ENCODE measurements around the gene CEP78.
"Not testable (repeated sequence)": the region's sequence is repeated elsewhere in the genome, so short reads cannot be mapped to it uniquely, and the experiment has no call there.

Gene CEP78

DNA sequence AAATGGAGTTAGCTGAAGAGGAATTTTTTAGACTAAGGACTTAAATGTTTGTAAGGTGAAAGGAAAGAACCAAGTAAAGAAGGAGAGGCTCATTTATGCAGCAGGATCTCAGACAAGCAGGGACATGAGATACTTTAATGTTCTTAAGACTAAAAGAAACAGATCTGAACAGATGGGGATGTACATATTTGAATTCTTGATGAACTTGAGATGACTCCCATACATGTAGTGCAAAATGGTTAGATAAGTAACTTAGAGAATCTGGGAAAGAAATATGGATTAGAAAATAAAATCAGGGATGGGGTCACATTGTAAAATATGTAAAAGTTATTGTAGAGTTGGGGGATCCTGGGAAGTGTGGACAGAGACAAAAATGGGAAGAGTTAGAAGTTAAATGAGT, 33.9 kb downstream of the CEP78 start:
- TF ChIP-seq TAF1 (IDR thresholded peaks at IDR 0.05; ENCODE audit: borderline replicate concordance, low read depth, low read length) (no peak), POLR2A (IDR thresholded peaks at IDR 0.05; ENCODE audit: low read depth, low read length) (no peak)
- DNase-seq (ENCODE audit: insufficient read length) = no peak
- FAIRE-seq = no peak

- FAIRE-seq = no peak
- TF ChIP-seq POLR2A (IDR thresholded peaks at IDR 0.05; ENCODE audit: low read depth, low read length) (no peak), TAF1 (IDR thresholded peaks at IDR 0.05; ENCODE audit: borderline replicate concordance, low read depth, low read length) (no peak), POLR2AphosphoS5 (IDR thresholded peaks at IDR 0.05; ENCODE audit: low read depth, low read length) (no peak)
- no peak for DNase-seq (ENCODE audit: insufficient read length)
These were observed 36.4 kb downstream of the CEP78 start for GRCh38 chr9:78272307-78272706.

- DNase-seq (ENCODE audit: insufficient read length) = no peak
- TF ChIP-seq POLR2AphosphoS5 (IDR thresholded peaks at IDR 0.05; ENCODE audit: low read depth, low read length) = no peak
- no peak for TF ChIP-seq TAF1 (IDR thresholded peaks at IDR 0.05; ENCODE audit: borderline replicate concordance, low read depth, low read length)
- no peak for TF ChIP-seq POLR2A (IDR thresholded peaks at IDR 0.05; ENCODE audit: low read depth, low read length)
- FAIRE-seq = no peak
These were observed 37.9 kb downstream of the CEP78 start for GRCh38 chr9:78273761-78274160.

- TF ChIP-seq POLR2A (IDR thresholded peaks at IDR 0.05; ENCODE audit: low read depth, low read length) (no peak), TAF1 (IDR thresholded peaks at IDR 0.05; ENCODE audit: borderline replicate concordance, low read depth, low read length) (no peak), POLR2AphosphoS5 (IDR thresholded peaks at IDR 0.05; ENCODE audit: low read depth, low read length) (no peak)
- DNase-seq (ENCODE audit: insufficient read length) (no peak), FAIRE-seq (no peak)
These were observed 42.4 kb downstream of the CEP78 start for GRCh38 chr9:78278177-78278777.

- FAIRE-seq (no peak), DNase-seq (ENCODE audit: insufficient read length) (no peak)
- TF ChIP-seq TAF1 (IDR thresholded peaks at IDR 0.05; ENCODE audit: borderline replicate concordance, low read depth, low read length) (no peak), POLR2AphosphoS5 (IDR thresholded peaks at IDR 0.05; ENCODE audit: low read depth, low read length) (no peak), POLR2A (IDR thresholded peaks at IDR 0.05; ENCODE audit: low read depth, low read length) (no peak)
These were observed 42.9 kb downstream of the CEP78 start for GRCh38 chr9:78278801-78279200.

DNA sequence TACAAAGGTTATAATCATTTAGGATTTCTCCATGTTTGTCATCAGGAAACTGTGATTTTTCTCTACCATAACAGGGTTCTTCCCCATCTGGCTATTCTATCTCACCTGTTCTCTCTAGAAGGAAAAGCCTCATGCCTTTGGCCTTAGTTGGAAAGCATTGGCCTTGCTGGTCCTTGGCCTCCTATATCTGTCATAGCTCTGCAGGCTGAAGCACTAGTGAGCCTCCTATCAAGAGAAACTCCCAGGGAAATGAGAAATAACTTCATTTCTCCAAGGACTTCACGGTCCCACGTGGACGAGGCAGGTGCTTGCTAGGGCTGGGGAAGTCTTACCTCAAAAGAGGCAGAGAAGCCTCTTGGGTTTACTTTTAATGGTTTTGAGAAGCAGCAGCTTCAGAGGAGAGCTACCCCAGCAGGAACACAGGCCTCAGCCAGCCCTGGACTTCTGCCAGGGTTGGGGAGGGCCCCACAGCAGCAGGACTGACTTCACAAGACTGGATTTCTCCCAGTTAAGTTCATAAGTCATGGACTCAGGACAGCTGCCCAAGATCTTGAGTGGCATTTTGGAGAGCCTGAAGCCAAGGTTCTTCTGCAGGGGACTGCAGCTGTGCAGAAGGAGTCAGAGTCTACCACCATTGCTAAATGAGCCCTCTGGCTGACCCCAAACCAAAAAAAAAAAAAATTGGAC, 45.2 kb downstream of the CEP78 start:
- DNase-seq (ENCODE audit: insufficient read length) (no peak), FAIRE-seq (no peak)
- TF ChIP-seq TAF1 (IDR thresholded peaks at IDR 0.05; ENCODE audit: borderline replicate concordance, low read depth, low read length) = no peak
- TF ChIP-seq POLR2A (IDR thresholded peaks at IDR 0.05; ENCODE audit: low read depth, low read length) = no peak
- no peak for TF ChIP-seq POLR2AphosphoS5 (IDR thresholded peaks at IDR 0.05; ENCODE audit: low read depth, low read length)

- not testable (repeated sequence) for DNase-seq (ENCODE audit: insufficient read length); FAIRE-seq
These were observed 48.3 kb downstream of the CEP78 start for GRCh38 chr9:78284181-78284580.

DNA sequence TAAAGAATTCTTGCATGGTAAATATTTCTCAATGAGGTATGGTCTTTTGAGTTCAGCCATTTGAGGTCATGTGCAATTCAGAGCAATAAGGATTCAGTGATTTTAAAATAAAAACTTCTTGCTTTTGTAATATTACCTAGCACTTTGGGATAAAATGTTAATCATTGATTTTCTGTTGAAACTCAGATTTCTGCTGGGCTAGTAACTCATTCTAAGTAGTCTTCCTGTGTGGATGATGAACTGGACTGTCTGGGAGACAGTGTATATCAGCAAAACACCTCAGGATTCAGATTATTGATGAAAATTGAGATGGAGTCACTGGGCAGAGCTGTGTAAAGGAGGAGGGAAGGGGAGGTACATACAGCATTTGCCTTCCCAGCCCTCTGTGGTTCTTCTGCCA, 50.2 kb downstream of the CEP78 start:
- FAIRE-seq = no peak
- TF ChIP-seq TAF1 (IDR thresholded peaks at IDR 0.05; ENCODE audit: borderline replicate concordance, low read depth, low read length) = no peak
- TF ChIP-seq POLR2A (IDR thresholded peaks at IDR 0.05; ENCODE audit: low read depth, low read length) = no peak
- no peak for TF ChIP-seq POLR2AphosphoS5 (IDR thresholded peaks at IDR 0.05; ENCODE audit: low read depth, low read length)
- DNase-seq (ENCODE audit: insufficient read length) = no peak

DNA sequence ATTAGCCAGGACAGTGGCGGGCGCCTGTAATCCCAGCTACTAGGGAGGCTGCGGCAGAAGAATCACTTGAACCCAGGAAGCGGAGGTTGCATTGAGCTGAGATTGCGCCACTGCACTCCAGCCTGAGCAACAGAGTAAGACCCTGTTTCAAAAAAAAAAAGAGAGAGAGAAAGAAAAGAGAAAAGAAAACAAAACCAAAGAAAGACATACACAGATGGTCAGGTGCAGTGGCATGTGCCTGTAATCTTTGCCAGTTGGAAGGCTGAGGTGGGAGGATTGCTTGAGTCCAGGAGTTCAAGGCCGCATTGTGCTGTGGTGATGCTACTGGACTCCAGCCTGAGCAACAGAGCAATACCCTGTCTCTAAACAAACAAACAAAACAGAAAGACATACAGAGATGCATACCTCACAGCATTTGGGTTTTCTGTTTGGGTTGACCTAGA, 51.1 kb downstream of the CEP78 start:
- FAIRE-seq (no peak), DNase-seq (ENCODE audit: insufficient read length) (no peak)
- TF ChIP-seq POLR2AphosphoS5 (IDR thresholded peaks at IDR 0.05; ENCODE audit: low read depth, low read length) = no peak

DNA sequence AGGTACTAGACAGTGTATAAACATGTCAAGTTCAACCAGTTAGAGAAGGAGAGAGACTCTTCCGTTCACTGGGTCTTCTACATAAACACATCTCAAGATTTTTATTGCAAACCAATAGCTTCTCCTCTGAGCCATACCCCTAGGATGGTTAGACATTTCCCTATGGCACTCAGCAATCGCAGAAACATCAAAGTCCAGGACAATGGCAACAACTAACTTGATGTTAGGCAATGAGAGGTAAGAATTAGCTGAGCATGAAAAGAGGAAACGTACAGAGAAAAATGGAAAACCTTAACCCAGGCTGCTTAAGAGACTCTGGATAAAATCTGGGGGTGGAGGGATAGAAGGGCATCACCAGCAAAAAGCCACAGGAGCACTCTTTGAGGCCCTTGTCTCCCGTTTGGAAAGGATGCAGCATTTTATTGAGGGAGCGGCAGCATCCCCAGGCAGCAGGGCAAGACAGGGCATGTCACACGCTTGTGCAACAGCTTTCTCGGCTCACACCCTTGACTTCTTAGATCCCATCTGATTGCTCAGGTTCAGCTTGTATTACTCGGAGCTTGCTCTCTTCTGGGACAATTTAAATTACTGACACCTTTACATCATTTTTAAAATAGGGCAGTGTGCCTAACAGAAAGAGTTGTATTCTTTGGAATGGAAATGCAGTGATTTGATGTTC, 52.5 kb downstream of the CEP78 start:
- FAIRE-seq (no peak), DNase-seq (ENCODE audit: insufficient read length) (no peak)
- no peak for TF ChIP-seq POLR2AphosphoS5 (IDR thresholded peaks at IDR 0.05; ENCODE audit: low read depth, low read length)
- TF ChIP-seq TAF1 (IDR thresholded peaks at IDR 0.05; ENCODE audit: borderline replicate concordance, low read depth, low read length) = no peak
- no peak for TF ChIP-seq POLR2A (IDR thresholded peaks at IDR 0.05; ENCODE audit: low read depth, low read length)

GRCh38 chr9:78289474-78289873, 53.6 kb downstream of the CEP78 start:
- TF ChIP-seq TAF1 (IDR thresholded peaks at IDR 0.05; ENCODE audit: borderline replicate concordance, low read depth, low read length) = no peak
- no peak for TF ChIP-seq POLR2A (IDR thresholded peaks at IDR 0.05; ENCODE audit: low read depth, low read length)
- no peak for FAIRE-seq
- no peak for DNase-seq (ENCODE audit: insufficient read length)

- DNase-seq (ENCODE audit: insufficient read length) (no peak), FAIRE-seq (no peak)
- no peak for TF ChIP-seq POLR2A (IDR thresholded peaks at IDR 0.05; ENCODE audit: low read depth, low read length)
- TF ChIP-seq TAF1 (IDR thresholded peaks at IDR 0.05; ENCODE audit: borderline replicate concordance, low read depth, low read length) = no peak
- no peak for TF ChIP-seq POLR2AphosphoS5 (IDR thresholded peaks at IDR 0.05; ENCODE audit: low read depth, low read length)
These were observed 55.5 kb downstream of the CEP78 start for GRCh38 chr9:78291240-78291925.
